ENCODE data around the gene UGT1A5.

UGT1A5 gene

GRCh38 chr2:233764264-233764663 is 51.6 kb downstream of the UGT1A5 start:
- Histone ChIP-seq H3K79me2 (ENCODE audit: control insufficient read depth, insufficient read depth, low read length, unreplicated experiment) (no peaks in the 10 kb centered on the region), H2AFZ (ENCODE audit: low read length, unreplicated experiment) (peak overlapping the region; percentile 91), H3K27me3 (ENCODE audit: insufficient read depth, low read length) (no peaks in the 10 kb centered on the region), H3K4me3 (ENCODE audit: low read depth, low read length) (no peak overlapping the region), H3K36me3 (ENCODE audit: insufficient read depth, low read length) (no peaks in the 10 kb centered on the region), H3K27ac (ENCODE audit: low read depth, low read length) (peak overlapping the region; percentile 29), H3K4me1 (ENCODE audit: control insufficient read depth, insufficient read depth, low read length, unreplicated experiment) (peaks cover 14% of the 10 kb centered on the region)

- Histone ChIP-seq H3K27ac (ENCODE audit: low read depth, low read length) (peak overlapping the region; percentile 29), H3K36me3 (ENCODE audit: insufficient read depth, low read length) (no peaks in the 10 kb centered on the region), H3K4me3 (ENCODE audit: low read depth, low read length) (no peak overlapping the region), H3K4me1 (ENCODE audit: control insufficient read depth, insufficient read depth, low read length, unreplicated experiment) (peaks cover 14% of the 10 kb centered on the region), H2AFZ (ENCODE audit: low read length, unreplicated experiment) (peak overlapping the region; percentile 91), H3K79me2 (ENCODE audit: control insufficient read depth, insufficient read depth, low read length, unreplicated experiment) (no peaks in the 10 kb centered on the region), H3K27me3 (ENCODE audit: insufficient read depth, low read length) (no peaks in the 10 kb centered on the region)
These were observed 52.1 kb downstream of the UGT1A5 start for GRCh38 chr2:233764761-233765160.

- Histone ChIP-seq H3K27ac (ENCODE audit: low read depth, low read length) (no peak overlapping the region), H3K4me3 (ENCODE audit: low read depth, low read length) (no peak overlapping the region), H3K4me1 (ENCODE audit: control insufficient read depth, insufficient read depth, low read length, unreplicated experiment) (peaks cover 14% of the 10 kb centered on the region), H3K36me3 (ENCODE audit: insufficient read depth, low read length) (no peaks in the 10 kb centered on the region), H3K27me3 (ENCODE audit: insufficient read depth, low read length) (no peaks in the 10 kb centered on the region), H3K79me2 (ENCODE audit: control insufficient read depth, insufficient read depth, low read length, unreplicated experiment) (no peaks in the 10 kb centered on the region), H2AFZ (ENCODE audit: low read length, unreplicated experiment) (no peak overlapping the region)
These were observed 53.7 kb downstream of the UGT1A5 start for GRCh38 chr2:233766416-233766815.

GRCh38 chr2:233768076-233768475 is 55.4 kb downstream of the UGT1A5 start:
- H3K27me3 ChIP-seq (ENCODE audit: insufficient read depth, low read length), result no peaks in the 10 kb centered on the region
- H3K27ac ChIP-seq (ENCODE audit: low read depth, low read length), result no peak overlapping the region

GRCh38 chr2:233769260-233769659 is 56.6 kb downstream of the UGT1A5 start:
- Histone ChIP-seq H3K27ac (ENCODE audit: low read depth, low read length) (no peak overlapping the region), H3K4me1 (ENCODE audit: control insufficient read depth, insufficient read depth, low read length, unreplicated experiment) (peaks cover 7% of the 10 kb centered on the region), H3K4me3 (ENCODE audit: low read depth, low read length) (no peak overlapping the region), H2AFZ (ENCODE audit: low read length, unreplicated experiment) (no peak overlapping the region), H3K36me3 (ENCODE audit: insufficient read depth, low read length) (no peaks in the 10 kb centered on the region), H3K79me2 (ENCODE audit: control insufficient read depth, insufficient read depth, low read length, unreplicated experiment) (no peaks in the 10 kb centered on the region), H3K27me3 (ENCODE audit: insufficient read depth, low read length) (no peaks in the 10 kb centered on the region)

More at GRCh38 chr2:233768076-233768475, 55.4 kb downstream of the UGT1A5 start:
- Histone ChIP-seq H3K4me3 (ENCODE audit: low read depth, low read length) (no peak overlapping the region), H2AFZ (ENCODE audit: low read length, unreplicated experiment) (no peak overlapping the region), H3K36me3 (ENCODE audit: insufficient read depth, low read length) (no peaks in the 10 kb centered on the region), H3K4me1 (ENCODE audit: control insufficient read depth, insufficient read depth, low read length, unreplicated experiment) (peaks cover 14% of the 10 kb centered on the region), H3K79me2 (ENCODE audit: control insufficient read depth, insufficient read depth, low read length, unreplicated experiment) (no peaks in the 10 kb centered on the region)

GRCh38 chr2:233772153-233772552 is 59.4 kb downstream of the UGT1A5 start:
- Histone ChIP-seq H3K4me3 (ENCODE audit: low read depth, low read length) (no peak overlapping the region), H3K4me1 (ENCODE audit: control insufficient read depth, insufficient read depth, low read length, unreplicated experiment) (no peaks in the 10 kb centered on the region), H3K79me2 (ENCODE audit: control insufficient read depth, insufficient read depth, low read length, unreplicated experiment) (no peaks in the 10 kb centered on the region), H3K27ac (ENCODE audit: low read depth, low read length) (no peak overlapping the region), H3K36me3 (ENCODE audit: insufficient read depth, low read length) (no peaks in the 10 kb centered on the region), H3K27me3 (ENCODE audit: insufficient read depth, low read length) (no peaks in the 10 kb centered on the region), H2AFZ (ENCODE audit: low read length, unreplicated experiment) (no peak overlapping the region)

GRCh38 chr2:233772583-233772982 is 59.9 kb downstream of the UGT1A5 start:
- Histone ChIP-seq H3K36me3 (ENCODE audit: insufficient read depth, low read length) (no peaks in the 10 kb centered on the region), H3K27me3 (ENCODE audit: insufficient read depth, low read length) (no peaks in the 10 kb centered on the region), H3K4me3 (ENCODE audit: low read depth, low read length) (no peak overlapping the region), H3K79me2 (ENCODE audit: control insufficient read depth, insufficient read depth, low read length, unreplicated experiment) (no peaks in the 10 kb centered on the region), H3K4me1 (ENCODE audit: control insufficient read depth, insufficient read depth, low read length, unreplicated experiment) (no peaks in the 10 kb centered on the region), H3K27ac (ENCODE audit: low read depth, low read length) (no peak overlapping the region), H2AFZ (ENCODE audit: low read length, unreplicated experiment) (no peak overlapping the region)

GRCh38 chr2:233773854-233774253 is 61.1 kb downstream of the UGT1A5 start:
- no peak overlapping the region for H2AFZ ChIP-seq (ENCODE audit: low read length, unreplicated experiment)
- H3K79me2 ChIP-seq (ENCODE audit: control insufficient read depth, insufficient read depth, low read length, unreplicated experiment), result no peaks in the 10 kb centered on the region
- H3K27me3 ChIP-seq (ENCODE audit: insufficient read depth, low read length), result 0 out of 2 replicates have a peak, but pooled peaks cover 4% of the 10 kb centered on the region
- no peak overlapping the region for H3K4me3 ChIP-seq (ENCODE audit: low read depth, low read length)
- no peaks in the 10 kb centered on the region for H3K4me1 ChIP-seq (ENCODE audit: control insufficient read depth, insufficient read depth, low read length, unreplicated experiment)
- H3K27ac ChIP-seq (ENCODE audit: low read depth, low read length), result no peak overlapping the region
- no peaks in the 10 kb centered on the region for H3K36me3 ChIP-seq (ENCODE audit: insufficient read depth, low read length)

- H3K4me3 ChIP-seq (ENCODE audit: low read depth, low read length), result no peak overlapping the region
- no peaks in the 10 kb centered on the region for H3K36me3 ChIP-seq (ENCODE audit: insufficient read depth, low read length)
- H3K79me2 ChIP-seq (ENCODE audit: control insufficient read depth, insufficient read depth, low read length, unreplicated experiment), result no peaks in the 10 kb centered on the region
- H2AFZ ChIP-seq (ENCODE audit: low read length, unreplicated experiment), result no peak overlapping the region
- no peaks in the 10 kb centered on the region for H3K4me1 ChIP-seq (ENCODE audit: control insufficient read depth, insufficient read depth, low read length, unreplicated experiment)
- no peak overlapping the region for H3K27ac ChIP-seq (ENCODE audit: low read depth, low read length)
- 0 out of 2 replicates have a peak, but pooled peaks cover 4% of the 10 kb centered on the region for H3K27me3 ChIP-seq (ENCODE audit: insufficient read depth, low read length)
These were observed 62.7 kb downstream of the UGT1A5 start for GRCh38 chr2:233775414-233775813.

- peaks cover 20% of the 10 kb centered on the region; the same call in 1 of the 2 replicates for H3K27me3 ChIP-seq (ENCODE audit: insufficient read depth, low read length)
- no peaks in the 10 kb centered on the region for H3K4me1 ChIP-seq (ENCODE audit: control insufficient read depth, insufficient read depth, low read length, unreplicated experiment)
- no peak within 1 kb of the TSS for H3K27ac ChIP-seq (ENCODE audit: low read depth, low read length)
These were observed 65.3 kb downstream of the UGT1A5 start, which contains the start of gene MROH2A for GRCh38 chr2:233778030-233778429. MROH2A (plus strand) TSS chr2:233778330; CDS start chr2:233779359, 1,029 bp downstream.

GRCh38 chr2:233779722-233780121 is 67.0 kb downstream of the UGT1A5 start:
- Histone ChIP-seq H3K4me3 (ENCODE audit: low read depth, low read length) (no peak overlapping the region), H3K79me2 (ENCODE audit: control insufficient read depth, insufficient read depth, low read length, unreplicated experiment) (no peaks in the 10 kb centered on the region), H3K27ac (ENCODE audit: low read depth, low read length) (no peak overlapping the region), H3K4me1 (ENCODE audit: control insufficient read depth, insufficient read depth, low read length, unreplicated experiment) (no peaks in the 10 kb centered on the region), H3K36me3 (ENCODE audit: insufficient read depth, low read length) (no peaks in the 10 kb centered on the region), H3K27me3 (ENCODE audit: insufficient read depth, low read length) (peaks cover 21% of the 10 kb centered on the region; the same call in 1 of the 2 replicates), H2AFZ (ENCODE audit: low read length, unreplicated experiment) (no peak overlapping the region)

More at GRCh38 chr2:233778030-233778429, 65.3 kb downstream of the UGT1A5 start, which contains the start of gene MROH2A:
- no peaks in the 10 kb centered on the region for H3K36me3 ChIP-seq (ENCODE audit: insufficient read depth, low read length)
- H3K4me3 ChIP-seq (ENCODE audit: low read depth, low read length), result no peak within 1 kb of the TSS
- H2AFZ ChIP-seq (ENCODE audit: low read length, unreplicated experiment), result no peak within 1 kb of the TSS
- no peaks in the 10 kb centered on the region for H3K79me2 ChIP-seq (ENCODE audit: control insufficient read depth, insufficient read depth, low read length, unreplicated experiment)
